Keratinocyte (primary cell): ENCODE data around the gene FREM3. TPM values are rescaled to one million over a fixed set of nuclear protein-coding genes. Genes with fewer than 3 reads are reported as not detected.

Experiments used
- DNase-seq: peaks from one replicate; pipeline ENCODE4 v3.0.0-alpha.2; 2011; ENCODE audit warnings: low read depth, missing footprints, low spot score
- FAIRE-seq: peaks from 2 replicates; lab custom pipeline; 2011; peaks lifted over from hg19 to GRCh38; lab: Jason Lieb, UNC
- H2AFZ ChIP-seq: 2 replicates; pipeline ENCODE4 v1.6.0; 2012; ENCODE audit warnings: low read length, control low read depth, inconsistent platforms; ENCODE audit not compliant: control insufficient read depth
- H3K27ac ChIP-seq: 2 replicates; pipeline ENCODE4 v1.5.1; 2011; ENCODE audit warnings: low read length; ENCODE audit not compliant: control insufficient read depth, insufficient read depth
- H3K27me3 ChIP-seq: 3 replicates; pipeline ENCODE4 v1.6.0; 2011; ENCODE audit warnings: low read length; ENCODE audit not compliant: control insufficient read depth, insufficient read depth; ENCODE audit errors: extremely low read depth
- H3K36me3 ChIP-seq, 2 experiments: 2 replicates in 1 of 2; 3 replicates in 1 of 2; pipeline ENCODE4 v1.5.1; 2011; ENCODE audit warnings: low read length in 2 of 2, mild to moderate bottlenecking in 1 of 2; ENCODE audit not compliant: control insufficient read depth in 2 of 2, insufficient read depth in 2 of 2; ENCODE audit errors: extremely low read depth in 1 of 2
- H3K4me1 ChIP-seq: 3 replicates; pipeline ENCODE4 v1.5.1; 2011; ENCODE audit warnings: low read length; ENCODE audit not compliant: control insufficient read depth, insufficient read depth; ENCODE audit errors: extremely low read depth
- H3K4me2 ChIP-seq: 3 replicates; pipeline ENCODE4 v1.6.0; 2011; ENCODE audit warnings: low read depth, low read length; ENCODE audit not compliant: control insufficient read depth, insufficient read depth; ENCODE audit errors: extremely low read depth
- H3K4me3 ChIP-seq, 3 experiments: fragments of 200-600 bp in 1 of 3; sonication (generic) in 1 of 3; 2 replicates in 2 of 3; 3 replicates in 1 of 3; pipeline ENCODE4 v1.5.1; 2011 to 2016; ENCODE audit warnings: low read length in 3 of 3, mild to moderate bottlenecking in 3 of 3, control low read depth in 2 of 3, inconsistent platforms in 1 of 3, low read depth in 1 of 3, mixed read lengths in 1 of 3, mixed run types in 1 of 3, moderate library complexity in 1 of 3; ENCODE audit not compliant: control insufficient read depth in 2 of 3, insufficient read depth in 2 of 3; ENCODE audit errors: extremely low read depth in 1 of 3
- H3K79me2 ChIP-seq: 2 replicates; pipeline ENCODE4 v1.6.0; 2012; ENCODE audit warnings: low read length; ENCODE audit not compliant: control insufficient read depth, insufficient read depth
- H3K9ac ChIP-seq: 3 replicates; pipeline ENCODE4 v1.6.0; 2011; ENCODE audit warnings: low read length; ENCODE audit not compliant: control insufficient read depth, insufficient read depth; ENCODE audit errors: extremely low read depth
- H3K9me1 ChIP-seq: 3 replicates; pipeline ENCODE4 v1.6.0; 2011; ENCODE audit warnings: low read length; ENCODE audit not compliant: control insufficient read depth, insufficient read depth; ENCODE audit errors: extremely low read depth
- H3K9me3 ChIP-seq: 2 replicates; pipeline ENCODE4 v1.5.1; 2012; ENCODE audit warnings: low read depth, low read length; ENCODE audit not compliant: control insufficient read depth
- H4K20me1 ChIP-seq: 3 replicates; pipeline ENCODE4 v1.6.0; 2011; ENCODE audit warnings: low read length; ENCODE audit not compliant: control insufficient read depth, insufficient read depth; ENCODE audit errors: extremely low read depth
- EZH2 ChIP-seq: IDR thresholded peaks from one replicate; pipeline ENCODE4 v1.6.1; 2012; ENCODE audit warnings: inconsistent platforms, mild to moderate bottlenecking, low read length, moderate library complexity
- dilution Hi-C: fragments of 300-500 bp; cut with MboI; formaldehyde crosslinking; loops from one replicate; pipeline ENCODE4 v1.7.0; 2020; ENCODE audit warnings: low sequenced_read_pairs; ENCODE audit not compliant: extremely low pct_ligation_motif_present
- polyA plus RNA-seq, 5 experiments: library from polyadenylated mRNA; depleted of rRNA in 3 of 5; stranded (reverse) in 3 of 5; stranded (forward) in 1 of 5; unstranded in 1 of 5; fragments of >200 nt; gene quantifications; 1 replicate in 1 of 5; 2 replicates in 3 of 5; 3 replicates in 1 of 5; pipeline versions ENCODE4 v1.2.1 to v1.2.3, GENCODE V29; 2011 to 2012; ENCODE audit warnings: missing spikeins in 2 of 5, low read depth in 1 of 5, low replicate concordance in 1 of 5
- TF ChIP-seq, protein P1 (sequence below), 3 experiments: IDR thresholded peaks in 1 of 3; conservative IDR thresholded peaks in 1 of 3; optimal IDR thresholded peaks in 1 of 3; 2 replicates in 2 of 3; 3 replicates in 1 of 3; pipeline versions ENCODE3 to v1.5.1; 2011; ENCODE audit warnings: low read length in 3 of 3, mild to moderate bottlenecking in 3 of 3, moderate library complexity in 2 of 3, control low read depth in 1 of 3, inconsistent platforms in 1 of 3; ENCODE audit not compliant: insufficient read depth in 2 of 3; ENCODE audit errors: extremely low read depth in 1 of 3

The FREM3 gene
- polyA plus RNA-seq, 1 donor (not counting 4 experiments of a cell fraction or from before 2014, with no cell fraction given): not detected

DNA sequence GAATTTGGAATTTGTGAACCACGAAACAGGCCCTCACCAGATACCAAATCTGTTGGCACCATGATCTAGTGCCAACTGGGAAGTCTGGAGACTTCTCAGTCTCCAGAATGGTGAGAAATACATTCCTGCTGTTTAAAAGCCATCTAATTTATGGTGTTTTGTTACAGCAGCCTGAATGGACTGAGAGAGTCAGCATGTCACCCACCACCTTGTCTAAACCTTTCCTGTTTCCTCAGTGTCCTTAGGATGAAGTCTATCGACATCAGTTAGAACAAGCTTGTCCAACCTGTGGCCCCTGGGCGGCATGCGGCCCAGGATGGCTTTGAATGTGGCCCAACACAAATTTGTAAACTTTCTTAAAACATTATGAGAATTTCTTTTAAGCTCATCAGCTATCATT lies 42.1 kb downstream of the FREM3 start:
- no peaks in the 10 kb centered on the region for H3K36me3 ChIP-seq
- H3K4me2 ChIP-seq: no peak overlapping the region
- dilution Hi-C loops: no loop called here
- H3K79me2 ChIP-seq: no peaks in the 10 kb centered on the region
- H3K9me3 ChIP-seq: no peaks in the 10 kb centered on the region
- H3K4me1 ChIP-seq: no peaks in the 10 kb centered on the region
- no peak for TF ChIP-seq EZH2
- TF ChIP-seq, protein P1, sequence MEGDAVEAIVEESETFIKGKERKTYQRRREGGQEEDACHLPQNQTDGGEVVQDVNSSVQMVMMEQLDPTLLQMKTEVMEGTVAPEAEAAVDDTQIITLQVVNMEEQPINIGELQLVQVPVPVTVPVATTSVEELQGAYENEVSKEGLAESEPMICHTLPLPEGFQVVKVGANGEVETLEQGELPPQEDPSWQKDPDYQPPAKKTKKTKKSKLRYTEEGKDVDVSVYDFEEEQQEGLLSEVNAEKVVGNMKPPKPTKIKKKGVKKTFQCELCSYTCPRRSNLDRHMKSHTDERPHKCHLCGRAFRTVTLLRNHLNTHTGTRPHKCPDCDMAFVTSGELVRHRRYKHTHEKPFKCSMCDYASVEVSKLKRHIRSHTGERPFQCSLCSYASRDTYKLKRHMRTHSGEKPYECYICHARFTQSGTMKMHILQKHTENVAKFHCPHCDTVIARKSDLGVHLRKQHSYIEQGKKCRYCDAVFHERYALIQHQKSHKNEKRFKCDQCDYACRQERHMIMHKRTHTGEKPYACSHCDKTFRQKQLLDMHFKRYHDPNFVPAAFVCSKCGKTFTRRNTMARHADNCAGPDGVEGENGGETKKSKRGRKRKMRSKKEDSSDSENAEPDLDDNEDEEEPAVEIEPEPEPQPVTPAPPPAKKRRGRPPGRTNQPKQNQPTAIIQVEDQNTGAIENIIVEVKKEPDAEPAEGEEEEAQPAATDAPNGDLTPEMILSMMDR (optimal IDR thresholded peaks at IDR 0.05 in 1 of 3, IDR thresholded peaks at IDR 0.05 in 1 of 3, conservative IDR thresholded peaks at IDR 0.05 in 1 of 3; ENCODE audit: extremely low read depth in 1 of 3, insufficient read depth in 2 of 3, low read length in 3 of 3): no peak
- no peak overlapping the region for H2AFZ ChIP-seq
- H4K20me1 ChIP-seq: no peaks in the 10 kb centered on the region
- H3K27me3 ChIP-seq: no peaks in the 10 kb centered on the region
- DNase-seq (no peak), FAIRE-seq (no peak)
- no peak overlapping the region for H3K9ac ChIP-seq
- no peak overlapping the region for H3K4me3 ChIP-seq
- H3K27ac ChIP-seq: no peak overlapping the region
- H3K9me1 ChIP-seq: no peaks in the 10 kb centered on the region

DNA sequence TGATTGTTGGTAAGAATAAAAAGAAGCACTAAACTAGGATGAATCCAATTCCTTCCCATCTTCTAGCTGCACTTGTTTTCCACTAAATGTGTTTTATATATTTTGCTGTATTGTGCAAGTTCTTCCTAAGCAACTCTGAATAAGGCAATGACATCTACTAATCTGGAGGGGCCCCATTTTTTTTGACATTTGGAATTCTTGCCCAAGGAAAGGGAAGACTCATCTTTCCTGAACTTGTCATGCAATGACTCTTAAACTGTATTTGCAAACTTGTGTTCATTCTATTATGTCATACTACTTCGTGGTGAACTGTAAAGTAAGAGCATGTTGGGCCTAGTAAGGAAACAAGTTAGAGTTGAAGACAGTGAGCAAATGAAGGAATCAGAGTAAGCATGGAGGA lies 45.9 kb downstream of the FREM3 start:
- TF ChIP-seq, protein P1 (optimal IDR thresholded peaks at IDR 0.05 in 1 of 3, IDR thresholded peaks at IDR 0.05 in 1 of 3, conservative IDR thresholded peaks at IDR 0.05 in 1 of 3; ENCODE audit: extremely low read depth in 1 of 3, insufficient read depth in 2 of 3, low read length in 3 of 3): no peak
- TF ChIP-seq EZH2: no peak

More for the DNA sequence above, 45.9 kb downstream of the FREM3 start:
- no peak overlapping the region for H3K4me3 ChIP-seq
- H3K9ac ChIP-seq: no peak overlapping the region
- H3K4me2 ChIP-seq: no peak overlapping the region
- H3K79me2 ChIP-seq: no peaks in the 10 kb centered on the region
- H3K9me3 ChIP-seq: no peaks in the 10 kb centered on the region
- H3K27me3 ChIP-seq: no peaks in the 10 kb centered on the region
- no peak overlapping the region for H3K27ac ChIP-seq
- no peaks in the 10 kb centered on the region for H3K4me1 ChIP-seq
- no peak overlapping the region for H2AFZ ChIP-seq
- FAIRE-seq (no peak), DNase-seq (no peak)
- H3K36me3 ChIP-seq: no peaks in the 10 kb centered on the region
- H4K20me1 ChIP-seq: no peaks in the 10 kb centered on the region
- H3K9me1 ChIP-seq: no peaks in the 10 kb centered on the region
- dilution Hi-C loops: no loop called here
